Measurements from ENCODE around the gene ANTXRL. TPM values are rescaled to one million over a fixed set of nuclear protein-coding genes. Genes with fewer than 3 reads are reported as not detected.

The ANTXRL gene
- total RNA-seq, 4 donors from 2014 or later, result not detected

DNA sequence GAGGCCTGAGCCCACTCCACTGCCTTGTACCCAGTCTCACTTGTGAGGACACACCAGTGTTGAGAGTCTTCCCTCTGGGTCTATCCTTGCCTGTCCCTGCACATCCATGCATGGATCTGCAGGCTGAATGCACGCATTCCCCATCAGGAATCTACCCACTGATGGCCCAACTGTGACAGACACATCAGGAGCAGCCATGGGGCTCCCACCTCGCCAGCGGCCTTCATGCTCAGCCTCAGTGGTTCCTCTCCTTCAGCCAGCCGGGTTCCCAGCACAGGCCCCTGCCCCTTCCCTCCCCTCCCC is 21.3 kb downstream of the ANTXRL start:
- no peak for DNase-seq (ENCODE audit: low spot score in 2 of 2)
- H3K4me3 ChIP-seq (ENCODE audit: low read depth, poor library complexity, severe bottlenecking), result no peak overlapping the region
- 95 to 98% methylated on average over 4 of the region's 4 CpGs for WGBS, 2 donors
- intact Hi-C loops (cut with DNase I; ENCODE audit: low total_unique reads), result no loop called here
- no peak for TF ChIP-seq POLR2A (IDR thresholded peaks at IDR 0.05)
- TF ChIP-seq, protein P1, sequence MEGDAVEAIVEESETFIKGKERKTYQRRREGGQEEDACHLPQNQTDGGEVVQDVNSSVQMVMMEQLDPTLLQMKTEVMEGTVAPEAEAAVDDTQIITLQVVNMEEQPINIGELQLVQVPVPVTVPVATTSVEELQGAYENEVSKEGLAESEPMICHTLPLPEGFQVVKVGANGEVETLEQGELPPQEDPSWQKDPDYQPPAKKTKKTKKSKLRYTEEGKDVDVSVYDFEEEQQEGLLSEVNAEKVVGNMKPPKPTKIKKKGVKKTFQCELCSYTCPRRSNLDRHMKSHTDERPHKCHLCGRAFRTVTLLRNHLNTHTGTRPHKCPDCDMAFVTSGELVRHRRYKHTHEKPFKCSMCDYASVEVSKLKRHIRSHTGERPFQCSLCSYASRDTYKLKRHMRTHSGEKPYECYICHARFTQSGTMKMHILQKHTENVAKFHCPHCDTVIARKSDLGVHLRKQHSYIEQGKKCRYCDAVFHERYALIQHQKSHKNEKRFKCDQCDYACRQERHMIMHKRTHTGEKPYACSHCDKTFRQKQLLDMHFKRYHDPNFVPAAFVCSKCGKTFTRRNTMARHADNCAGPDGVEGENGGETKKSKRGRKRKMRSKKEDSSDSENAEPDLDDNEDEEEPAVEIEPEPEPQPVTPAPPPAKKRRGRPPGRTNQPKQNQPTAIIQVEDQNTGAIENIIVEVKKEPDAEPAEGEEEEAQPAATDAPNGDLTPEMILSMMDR (IDR thresholded peaks at IDR 0.05), result no peak

DNA sequence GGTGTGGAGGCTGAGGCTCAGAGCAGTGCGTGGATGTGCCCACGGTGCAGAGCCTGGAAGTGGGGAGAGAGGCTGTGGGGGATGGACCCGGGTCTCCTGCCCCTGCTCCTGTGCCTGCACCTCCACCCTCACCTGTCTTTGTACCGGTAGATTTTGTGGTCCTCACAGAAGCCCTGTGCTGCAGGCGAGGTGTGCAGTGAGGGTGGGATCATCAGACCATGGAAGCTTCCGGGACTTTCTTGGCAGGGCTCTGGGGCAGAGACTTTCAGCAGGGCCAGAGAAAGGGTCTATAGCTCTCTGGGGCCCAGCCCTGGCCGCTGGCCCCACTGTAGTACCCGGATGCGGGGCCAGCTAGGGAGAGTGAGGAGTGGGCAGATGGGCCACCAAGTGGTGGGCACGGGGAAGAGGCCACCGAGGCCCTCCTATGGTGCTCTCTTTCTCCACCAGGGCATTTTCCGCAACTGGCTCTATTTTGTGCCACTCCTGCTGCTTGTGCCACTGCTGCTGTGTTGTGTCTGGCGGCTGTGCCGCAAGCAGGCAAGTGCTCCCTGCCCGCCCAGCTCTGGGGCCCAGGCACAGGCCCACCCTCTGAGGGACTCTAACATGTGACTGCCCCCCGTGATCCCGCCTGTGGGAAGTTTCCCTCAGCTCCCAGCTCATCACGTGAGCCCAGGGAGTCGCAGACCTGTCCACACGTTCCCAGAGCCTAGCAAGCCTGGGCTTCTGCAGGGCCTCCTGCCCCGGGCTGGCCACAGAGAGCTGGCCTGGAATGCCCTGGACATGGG is 22.1 kb downstream of the ANTXRL start:
- WGBS, 2 donors, result 81 to 93% methylated on average over 14 to 15 of the region's 21 CpGs
- peak in 1 of 2 donors; percentile 71 for DNase-seq (ENCODE audit: low spot score in 2 of 2)
- intact Hi-C loops (cut with DNase I; ENCODE audit: low total_unique reads), result no loop called here
- H3K4me3 ChIP-seq (ENCODE audit: low read depth, poor library complexity, severe bottlenecking), result no peak overlapping the region
- no peak for TF ChIP-seq POLR2A (IDR thresholded peaks at IDR 0.05)
- TF ChIP-seq, protein P1 (IDR thresholded peaks at IDR 0.05), result no peak

DNA sequence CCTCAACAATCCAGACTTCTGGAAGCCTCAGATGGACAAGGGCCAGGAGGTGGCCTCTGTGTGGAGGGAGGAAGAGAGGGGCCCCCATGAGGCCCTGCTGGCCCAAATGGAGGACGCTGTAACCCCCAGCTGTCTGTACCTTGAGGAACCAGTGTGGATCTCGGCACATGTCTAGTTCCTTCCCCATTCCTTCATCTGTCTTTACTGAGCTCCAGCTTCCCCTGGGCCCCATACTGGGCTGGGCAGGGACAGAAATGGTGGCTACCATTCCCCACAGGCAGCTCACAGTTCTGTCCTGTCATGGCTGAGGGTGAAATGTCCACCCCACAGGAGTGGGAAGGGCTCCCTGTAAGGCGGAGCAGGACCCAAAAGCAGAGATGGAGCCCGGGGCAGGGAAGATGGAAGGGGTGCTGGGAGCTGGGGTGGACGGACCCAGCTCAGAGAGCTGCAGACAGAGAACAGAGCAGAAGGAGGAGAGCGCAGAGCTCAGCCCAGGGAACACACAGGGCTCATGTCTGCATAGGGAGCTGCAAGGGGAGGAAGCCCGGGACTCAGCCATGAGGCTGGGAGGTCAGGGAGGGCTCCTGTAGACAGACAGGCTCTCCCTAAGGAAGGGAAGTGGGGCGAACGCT is 22.8 kb downstream of the ANTXRL start:
- WGBS, 2 donors, result 89 to 92% methylated on average over 9 of the region's 9 CpGs
- intact Hi-C loops (cut with DNase I; ENCODE audit: low total_unique reads), result no loop called here
- no peak overlapping the region for H3K4me3 ChIP-seq (ENCODE audit: low read depth, poor library complexity, severe bottlenecking)
- DNase-seq (ENCODE audit: low spot score in 2 of 2), result peak in 1 of 2 donors; percentile 67
- TF ChIP-seq POLR2A (IDR thresholded peaks at IDR 0.05), result no peak
- TF ChIP-seq, protein P1 (IDR thresholded peaks at IDR 0.05), result no peak

DNA sequence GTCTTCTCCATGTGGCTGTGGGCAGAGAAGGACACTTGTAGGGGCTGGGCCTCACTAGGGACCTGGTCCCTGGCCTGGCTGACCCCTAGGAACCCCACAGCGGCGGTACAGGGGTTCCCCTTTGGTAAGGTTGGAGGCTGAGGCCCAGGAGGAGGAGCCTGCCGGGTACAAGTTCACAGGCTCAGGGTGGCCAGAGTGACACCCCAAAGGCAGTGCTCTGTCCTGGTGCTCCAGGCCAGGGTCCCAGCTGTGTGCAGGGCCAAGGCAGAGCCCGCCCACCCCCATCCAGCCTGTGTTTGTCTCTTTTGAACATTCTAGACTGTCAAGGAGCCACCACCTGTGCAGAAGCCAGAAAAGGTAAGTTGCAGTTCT is 23.3 kb downstream of the ANTXRL start:
- H3K4me3 ChIP-seq (ENCODE audit: low read depth, poor library complexity, severe bottlenecking), result no peak overlapping the region
- TF ChIP-seq POLR2A (IDR thresholded peaks at IDR 0.05), result no peak
- TF ChIP-seq, protein P1 (IDR thresholded peaks at IDR 0.05), result no peak
- DNase-seq (ENCODE audit: low spot score in 2 of 2), result peak in 1 of 2 donors; percentile 58
- WGBS, 2 donors, result 83 to 96% methylated on average over 2 to 3 of the region's 4 CpGs
- intact Hi-C loops (cut with DNase I; ENCODE audit: low total_unique reads), result no loop called here

DNA sequence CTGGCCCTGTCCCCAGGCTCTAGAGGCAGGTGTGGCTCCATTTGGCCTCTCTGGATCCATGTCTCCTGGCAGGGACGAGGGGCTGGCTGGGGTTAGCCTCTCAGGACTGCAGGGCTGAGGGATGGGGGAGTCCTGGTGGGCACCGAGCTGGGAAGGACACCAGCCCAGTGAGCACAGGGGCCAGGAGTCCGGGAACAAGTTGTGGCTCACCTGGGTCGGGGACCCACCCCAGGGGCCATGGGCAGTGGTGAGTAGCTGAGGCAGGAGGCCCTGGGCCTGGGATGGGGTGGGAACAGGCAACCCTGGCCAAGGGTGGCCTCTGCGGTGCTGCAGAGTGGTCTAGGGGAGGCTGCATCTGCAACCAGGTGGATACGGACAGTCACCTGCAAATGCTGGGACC is 24.1 kb downstream of the ANTXRL start:
- 91 to 92% methylated on average over 4 to 6 of the region's 6 CpGs for WGBS, 2 donors
- H3K4me3 ChIP-seq (ENCODE audit: low read depth, poor library complexity, severe bottlenecking), result no peak overlapping the region
- intact Hi-C loops (cut with DNase I; ENCODE audit: low total_unique reads), result no loop called here
- DNase-seq (ENCODE audit: low spot score in 2 of 2), result peak in 1 of 2 donors; percentile 74
- no peak for TF ChIP-seq POLR2A (IDR thresholded peaks at IDR 0.05)
- TF ChIP-seq, protein P1 (IDR thresholded peaks at IDR 0.05), result no peak

Measured in lower leg skin (tissue), 4 donors.